Glomerular endothelial cell (primary cell): Measurements from ENCODE around the gene CCBE1. TPM values are rescaled to one million over a fixed set of nuclear protein-coding genes. Genes with fewer than 3 reads are reported as not detected.

Experiments
- DNase-seq: peaks from one replicate; pipeline ENCODE4 v3.0.0-alpha.2; 2011; ENCODE audit warnings: low read depth, low spot score; ENCODE audit errors: extremely low read depth
- total RNA-seq: library from RNA; depleted of rRNA; stranded (reverse); fragments of >200 nt; gene quantifications from 2 replicates; pipeline ENCODE4 v1.2.3, GENCODE V29; 2015

Gene CCBE1
- total RNA-seq, 1 donor from 2014 or later: 9.5 TPM

DNA sequence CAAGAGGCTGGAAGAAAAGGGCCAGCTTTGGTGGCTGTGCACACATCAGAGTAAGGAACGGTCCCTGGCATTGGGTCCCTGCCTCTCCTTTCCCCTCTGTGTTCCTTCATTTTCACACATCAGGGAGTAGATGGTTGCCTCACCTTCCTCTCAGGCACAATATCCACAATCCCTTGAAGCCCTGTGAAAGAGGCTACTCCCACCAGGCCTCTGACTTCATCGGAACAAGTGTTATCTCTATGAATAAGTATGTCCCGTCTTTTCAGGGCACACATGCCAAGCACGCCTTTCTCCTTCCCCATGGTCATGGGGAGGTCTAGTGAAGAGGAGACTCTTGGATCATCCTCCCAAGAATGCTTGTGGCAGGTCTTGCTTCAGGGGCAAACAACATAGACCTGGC lies 277.0 kb downstream of the CCBE1 start:
- DNase-seq: no peak

DNA sequence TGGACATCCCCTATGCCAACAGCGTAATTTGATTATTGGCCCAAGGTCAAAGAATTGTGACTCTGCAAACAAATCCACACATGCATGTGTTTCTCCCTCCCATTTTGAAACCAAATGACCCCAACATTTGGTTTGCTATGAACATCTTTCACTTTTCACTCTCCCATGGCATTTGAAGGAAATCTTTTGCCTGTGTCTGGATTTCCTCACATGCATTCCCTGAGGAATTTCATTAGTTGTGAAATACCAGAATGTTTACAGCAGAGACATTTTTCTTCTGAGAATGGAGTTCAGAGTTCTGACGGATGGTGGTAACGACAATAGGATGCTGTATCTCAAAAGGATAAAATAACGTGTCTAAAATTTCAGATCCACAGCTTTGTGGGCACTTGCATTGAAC lies 277.8 kb downstream of the CCBE1 start:
- DNase-seq: no peak

- no peak for DNase-seq
Observed at GRCh38 chr18:59416818-59417217, 280.4 kb downstream of the CCBE1 start.

GRCh38 chr18:59414111-59414653 lies 283.0 kb downstream of the CCBE1 start:
- DNase-seq: no peak

- peak; percentile 25 for DNase-seq
Observed at GRCh38 chr18:59402432-59403090, 294.7 kb downstream of the CCBE1 start.

GRCh38 chr18:59400407-59400806 lies 296.8 kb downstream of the CCBE1 start:
- DNase-seq: no peak

DNA sequence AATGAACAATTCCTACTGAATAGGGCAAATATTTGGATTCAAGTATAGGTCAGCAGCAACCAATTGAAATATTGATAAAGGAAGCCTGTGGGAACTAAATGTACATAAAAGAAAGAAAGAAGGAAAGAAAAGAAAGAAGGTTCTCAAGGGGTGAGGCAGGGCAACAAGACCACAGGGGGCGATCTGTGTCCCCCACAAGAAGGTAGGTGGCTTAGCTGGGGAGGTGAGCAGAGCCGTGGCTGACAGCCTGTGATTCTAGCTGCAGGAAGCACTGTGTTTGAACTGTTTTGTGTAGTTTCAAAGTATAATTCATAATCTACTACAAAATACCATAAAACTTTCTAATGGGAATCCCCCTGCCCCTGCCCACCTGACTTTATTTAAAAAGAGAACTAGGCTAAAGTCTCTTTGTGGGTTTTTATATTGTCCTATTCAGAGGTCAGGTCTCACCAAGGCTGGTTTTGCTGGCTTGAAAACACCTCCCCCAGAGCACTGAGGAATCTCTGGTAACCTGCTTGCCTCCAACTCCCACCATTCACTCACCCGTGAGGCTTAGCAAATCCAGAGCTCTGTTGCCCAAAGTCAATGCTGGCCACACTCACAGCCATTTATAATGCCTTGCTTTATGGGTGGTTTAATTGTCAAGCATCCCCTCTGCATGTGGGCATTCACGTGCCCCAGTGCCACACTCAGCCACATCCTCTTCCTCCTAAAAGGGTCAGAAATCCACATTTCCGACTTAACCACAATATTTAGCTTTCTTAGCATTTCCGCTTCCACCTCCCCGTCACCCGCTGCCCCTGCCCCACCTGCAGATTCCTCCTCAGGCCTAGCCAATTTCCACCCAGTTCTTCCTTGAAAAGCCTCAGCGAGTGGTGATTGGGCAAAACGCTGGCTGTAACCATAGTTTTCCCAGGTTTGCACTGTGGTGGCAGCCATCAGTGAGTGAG lies 301.7 kb downstream of the CCBE1 start:
- no peak for DNase-seq

DNA sequence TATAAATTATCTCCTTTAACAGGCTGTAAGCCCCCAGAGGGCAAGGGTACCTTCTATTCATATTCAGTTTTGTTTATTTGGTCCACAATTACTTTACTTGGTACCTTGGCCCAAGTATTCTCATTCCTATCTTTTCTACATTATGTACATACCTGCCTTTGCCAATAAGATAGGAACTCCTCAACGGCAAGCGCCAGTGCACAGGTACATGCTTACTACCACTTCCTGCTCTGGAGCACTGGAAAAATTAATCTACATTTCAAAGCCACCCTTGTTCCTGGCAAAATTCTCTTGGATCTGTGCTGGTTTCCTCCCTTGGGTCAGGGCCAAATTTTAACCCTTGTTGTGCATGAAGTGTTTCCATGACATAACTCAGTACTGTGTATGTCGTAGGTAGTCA lies 303.8 kb downstream of the CCBE1 start:
- no peak for DNase-seq

DNA sequence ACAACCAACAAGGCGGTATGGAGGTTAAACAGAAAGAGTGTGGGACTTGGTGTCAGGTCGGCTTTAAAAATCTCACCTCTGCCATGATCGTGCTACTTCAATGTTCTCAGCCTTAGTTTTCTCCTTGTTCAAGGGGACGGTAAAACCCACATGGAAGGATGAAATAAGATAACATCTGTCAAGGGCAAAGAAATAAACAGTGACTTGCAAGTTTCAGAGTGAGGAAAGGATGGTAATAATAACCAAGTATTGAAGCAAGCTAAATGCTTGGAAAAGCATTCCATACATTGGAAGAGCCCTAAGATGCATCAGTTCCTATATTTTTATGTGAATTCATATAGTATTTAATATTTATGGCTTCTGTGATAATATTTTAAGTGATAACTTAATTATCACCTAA lies 308.4 kb downstream of the CCBE1 start:
- DNase-seq: no peak

- no peak for DNase-seq
Observed at GRCh38 chr18:59387687-59388565, 309.3 kb downstream of the CCBE1 start.

- DNase-seq: no peak
Observed at GRCh38 chr18:59386909-59387686, 310.1 kb downstream of the CCBE1 start.

DNA sequence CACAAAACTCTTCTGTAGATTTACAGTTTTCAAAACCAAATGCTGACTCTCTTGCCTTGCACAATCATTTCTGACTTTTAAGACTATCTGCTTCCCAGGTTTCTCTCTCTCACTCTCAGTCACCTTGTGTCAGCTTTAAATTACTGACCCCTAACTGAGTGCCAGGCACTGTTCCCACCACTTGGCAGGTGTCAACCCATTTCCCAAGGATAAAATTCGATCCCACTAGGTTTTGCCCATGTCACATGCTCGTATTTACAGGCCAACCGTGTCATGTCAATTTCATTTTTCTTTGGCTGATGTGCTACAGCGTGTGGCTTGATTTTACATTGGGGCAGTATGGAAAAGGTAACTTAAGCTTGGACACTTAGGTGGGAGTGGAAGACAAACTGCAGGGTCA lies 312.0 kb downstream of the CCBE1 start:
- DNase-seq: no peak

GRCh38 chr18:59383851-59384250 lies 313.4 kb downstream of the CCBE1 start:
- no peak for DNase-seq

- DNase-seq: no peak
Observed at GRCh38 chr18:59382383-59382782, 314.8 kb downstream of the CCBE1 start.

GRCh38 chr18:59381949-59382348 lies 315.3 kb downstream of the CCBE1 start:
- no peak for DNase-seq

Other genes starting within 250 kb of the CCBE1 start
- 45.2 and 55.7 TPM in 2 replicates for gene PMAIP1, start 202.6 kb upstream of the CCBE1 start, total RNA-seq